H9 (cell line): ENCODE results near the gene ZCCHC17. TPM values are rescaled to one million over a fixed set of nuclear protein-coding genes. Genes with fewer than 3 reads are reported as not detected.

ENCODE experiments used
- DNase-seq: peaks from one replicate; pipeline ENCODE4 v3.0.0-alpha.2; 2017
- H2AFZ ChIP-seq: one replicate; pipeline ENCODE4 v1.6.1; 2013; ENCODE audit warnings: mild to moderate bottlenecking, low read length, control low read depth, moderate library complexity
- H2AK5ac ChIP-seq: 2 replicates; pipeline ENCODE4 v1.6.1; 2013; ENCODE audit warnings: low read length, control low read depth, mixed read lengths; ENCODE audit not compliant: insufficient read length
- H2BK120ac ChIP-seq: one replicate; pipeline ENCODE4 v1.6.1; 2013; ENCODE audit warnings: low read depth, mild to moderate bottlenecking, low read length, control low read depth, inconsistent platforms; ENCODE audit not compliant: poor library complexity, severe bottlenecking
- H2BK12ac ChIP-seq: 2 replicates; pipeline ENCODE4 v1.6.1; 2013; ENCODE audit warnings: low read length, control low read depth, mixed read lengths, low read depth; ENCODE audit not compliant: insufficient read length
- H2BK15ac ChIP-seq: 2 replicates; pipeline ENCODE4 v1.6.1; 2013; ENCODE audit warnings: low read depth, low read length, control low read depth
- H2BK20ac ChIP-seq: one replicate; pipeline ENCODE4 v1.6.1; 2013; ENCODE audit warnings: low read depth, mild to moderate bottlenecking, low read length, control low read depth, inconsistent platforms; ENCODE audit not compliant: poor library complexity, severe bottlenecking
- H2BK5ac ChIP-seq: 2 replicates; pipeline ENCODE4 v1.6.1; 2013; ENCODE audit warnings: low read length, control low read depth, mixed read lengths; ENCODE audit not compliant: insufficient read length
- H3K14ac ChIP-seq: 2 replicates; pipeline ENCODE4 v1.6.1; 2013; ENCODE audit warnings: low read length, control low read depth; ENCODE audit not compliant: insufficient read depth
- H3K18ac ChIP-seq: 2 replicates; pipeline ENCODE4 v1.6.1; 2013; ENCODE audit warnings: low read depth, mild to moderate bottlenecking, mixed read lengths, low read length, control low read depth; ENCODE audit not compliant: insufficient read length
- H3K23ac ChIP-seq: 2 replicates; pipeline ENCODE4 v1.6.1; 2013; ENCODE audit warnings: low read length, control low read depth, mixed read lengths, low read depth; ENCODE audit not compliant: insufficient read length
- H3K23me2 ChIP-seq: 2 replicates; pipeline ENCODE4 v1.6.1; 2013; ENCODE audit warnings: low read depth, mild to moderate bottlenecking, mixed read lengths, low read length, control low read depth; ENCODE audit not compliant: insufficient read length, poor library complexity, severe bottlenecking
- H3K27ac ChIP-seq: 2 replicates; pipeline ENCODE4 v1.5.1; 2013; ENCODE audit warnings: low read length, control low read depth, mixed read lengths, low read depth; ENCODE audit not compliant: insufficient read length
- H3K27me3 ChIP-seq: 2 replicates; pipeline ENCODE4 v1.6.1; 2013; ENCODE audit warnings: low read length, control low read depth, inconsistent platforms; ENCODE audit not compliant: insufficient read depth
- H3K4ac ChIP-seq: 2 replicates; pipeline ENCODE4 v1.6.1; 2013; ENCODE audit warnings: low read depth, mild to moderate bottlenecking, control low read depth, inconsistent platforms, low read length, moderate library complexity
- H3K4me1 ChIP-seq: 2 replicates; pipeline ENCODE4 v1.6.1; 2013; ENCODE audit warnings: low read length, control low read depth, inconsistent platforms; ENCODE audit not compliant: insufficient read depth
- H3K4me2 ChIP-seq: 2 replicates; pipeline ENCODE4 v1.6.1; 2013; ENCODE audit warnings: low read length, control low read depth, mixed read lengths; ENCODE audit not compliant: insufficient read length, insufficient read depth
- H3K56ac ChIP-seq: 2 replicates; pipeline ENCODE4 v1.6.1; 2013; ENCODE audit warnings: low read depth, mild to moderate bottlenecking, mixed read lengths, low read length, control low read depth; ENCODE audit not compliant: insufficient read length
- H3K79me1 ChIP-seq: 2 replicates; pipeline ENCODE4 v1.6.1; 2013; ENCODE audit warnings: low read depth, mild to moderate bottlenecking, moderate library complexity, low read length, control low read depth, inconsistent platforms; ENCODE audit not compliant: insufficient read depth, poor library complexity, severe bottlenecking
- H3K79me2 ChIP-seq: 2 replicates; pipeline ENCODE4 v1.6.1; 2013; ENCODE audit warnings: low read length, control low read depth, inconsistent platforms; ENCODE audit not compliant: insufficient read depth
- H3K9ac ChIP-seq: 2 replicates; pipeline ENCODE4 v1.6.1; 2013; ENCODE audit warnings: low read length, control low read depth, mixed read lengths; ENCODE audit not compliant: insufficient read length; ENCODE audit errors: extremely low read depth
- H3K9me3 ChIP-seq: one replicate; pipeline ENCODE4 v1.6.1; 2013; ENCODE audit warnings: low read depth, low read length, inconsistent platforms; ENCODE audit not compliant: control insufficient read depth
- H3T11ph ChIP-seq: one replicate; pipeline ENCODE4 v1.6.1; 2013; ENCODE audit warnings: mild to moderate bottlenecking, low read length, control low read depth, inconsistent platforms
- H4K20me1 ChIP-seq: one replicate; pipeline ENCODE4 v1.6.1; 2013; ENCODE audit not compliant: control insufficient read depth, insufficient read length, insufficient read depth
- H4K5ac ChIP-seq: 2 replicates; pipeline ENCODE4 v1.6.1; 2013; ENCODE audit warnings: low read depth, mild to moderate bottlenecking, mixed read lengths, low read length, control low read depth; ENCODE audit not compliant: insufficient read length
- H4K8ac ChIP-seq: replicated peaks from 2 replicates; pipeline ENCODE4 v1.6.1; 2013; ENCODE audit warnings: low read length, control low read depth, mixed read lengths, low read depth; ENCODE audit not compliant: insufficient read length
- H4K91ac ChIP-seq: 2 replicates; pipeline ENCODE4 v1.6.1; 2013; ENCODE audit warnings: low read depth, mild to moderate bottlenecking, moderate library complexity, mixed read lengths, low read length, control low read depth; ENCODE audit not compliant: insufficient read length
- H3K27ac Mint-ChIP-seq, 3 experiments: 2 replicates in 2 of 3; 3 replicates in 1 of 3; pipeline ENCODE4 v1.8.0; 2020 to 2021; ENCODE audit warnings: mixed read lengths in 3 of 3, mild to moderate bottlenecking in 1 of 3, moderate library complexity in 1 of 3
- H3K27me3 Mint-ChIP-seq: 2 replicates; pipeline ENCODE4 v1.8.0; 2021; ENCODE audit warnings: low read depth, mild to moderate bottlenecking, moderate library complexity, mixed read lengths
- H3K36me3 Mint-ChIP-seq, 3 experiments: 2 replicates in 2 of 3; 3 replicates in 1 of 3; pipeline ENCODE4 v1.8.0; 2020 to 2021; ENCODE audit warnings: low read depth in 3 of 3, mixed read lengths in 3 of 3; ENCODE audit not compliant: insufficient read depth in 1 of 3
- H3K4me1 Mint-ChIP-seq, 2 experiments: 2 replicates each; pipeline ENCODE4 v1.8.0; 2020; ENCODE audit warnings: mixed read lengths in 2 of 2
- H3K4me3 Mint-ChIP-seq, 2 experiments: 2 replicates in 1 of 2; 3 replicates in 1 of 2; pipeline ENCODE4 v1.8.0; 2020 to 2021; ENCODE audit warnings: mild to moderate bottlenecking in 2 of 2, mixed read lengths in 2 of 2, moderate library complexity in 1 of 2
- H3K9me3 Mint-ChIP-seq, 2 experiments: 2 replicates in 1 of 2; 3 replicates in 1 of 2; pipeline ENCODE4 v1.8.0; 2020; ENCODE audit warnings: mild to moderate bottlenecking in 2 of 2, mixed read lengths in 2 of 2, moderate library complexity in 1 of 2
- CTCF ChIP-seq: fragments of 200-600 bp; sonication (generic); conservative IDR thresholded peaks from 3 replicates; pipeline ENCODE4 v1.8.0; 2021; ENCODE audit warnings: antibody characterized with exemption, mild to moderate bottlenecking
- WGBS: extraction: QIAGEN DNeasy Blood & Tissue Kit; methylation state at CpG from one replicate; pipeline ENCODE4 v1.1.7; 2013; ENCODE audit warnings: missing lambda C conversion rate, low lambda C conversion rate, mixed read lengths; ENCODE audit not compliant: insufficient read length; ENCODE audit errors: extremely low coverage; 5-methylcytosine and 5-hydroxymethylcytosine counted together
- total RNA-seq: library from RNA; stranded (reverse); gene quantifications from 2 replicates; pipeline ENCODE4 v1.2.1, GENCODE V29; 2021

The ZCCHC17 gene
- total RNA-seq, 1 experiment from 2014 or later = 50.4 TPM

GRCh38 chr1:31381394-31382294, 84.8 kb downstream of the ZCCHC17 start:
- peak overlapping the region in 1 of 3 experiments; percentile 7; a peak in 2 of 7 replicates for H3K27ac Mint-ChIP-seq
- no CpG with 5 or more reads among the region's 6 CpGs for WGBS

More at GRCh38 chr1:31381394-31382294, 84.8 kb downstream of the ZCCHC17 start:
- no peak overlapping the region for H2BK20ac ChIP-seq
- H3K27me3 Mint-ChIP-seq = peaks cover 2% of the 10 kb centered on the region
- no peaks in the 10 kb centered on the region for H3K9me3 ChIP-seq
- H3T11ph ChIP-seq = no peak overlapping the region
- DNase-seq = no peak
- no peak overlapping the region for H4K8ac ChIP-seq
- H3K27ac ChIP-seq = no peak overlapping the region
- H3K9ac ChIP-seq = no peak overlapping the region
- no peak overlapping the region for H3K23ac ChIP-seq
- no peaks in the 10 kb centered on the region for H3K23me2 ChIP-seq
- no peak overlapping the region for H3K4me2 ChIP-seq
- no peak overlapping the region for H4K5ac ChIP-seq
- no peaks in the 10 kb centered on the region; a peak in 1 of 5 replicates for H3K9me3 Mint-ChIP-seq
- no peak overlapping the region for H2BK5ac ChIP-seq
- H3K4me1 ChIP-seq = no peaks in the 10 kb centered on the region
- no peak overlapping the region for H2BK120ac ChIP-seq
- no peak overlapping the region for H3K4ac ChIP-seq
- H3K79me1 ChIP-seq = no peaks in the 10 kb centered on the region
- no peak overlapping the region for H3K14ac ChIP-seq
- H3K18ac ChIP-seq = no peak overlapping the region
- H2AK5ac ChIP-seq = no peak overlapping the region
- no peak overlapping the region for H2BK12ac ChIP-seq
- no peak overlapping the region for H3K4me3 Mint-ChIP-seq
- no peak overlapping the region for H2AFZ ChIP-seq
- no peak overlapping the region for H4K91ac ChIP-seq
- no peak for TF ChIP-seq CTCF
- peaks cover 2 to 16% of the 10 kb centered on the region in 2 experiments for H3K4me1 Mint-ChIP-seq
- no peak overlapping the region for H2BK15ac ChIP-seq
- no peaks in the 10 kb centered on the region for H4K20me1 ChIP-seq
- H3K56ac ChIP-seq = no peak overlapping the region
- no peaks in the 10 kb centered on the region for H3K79me2 ChIP-seq
- H3K27me3 ChIP-seq = no peaks in the 10 kb centered on the region
- no peaks in the 10 kb centered on the region for H3K36me3 Mint-ChIP-seq
